Lower leg skin (tissue), 4 donors: ENCODE results near the gene PLEKHH3. TPM values are rescaled to one million over a fixed set of nuclear protein-coding genes. Genes with fewer than 3 reads are reported as not detected.
"Not testable (repeated sequence)": the region's sequence is repeated elsewhere in the genome, so short reads cannot be mapped to it uniquely, and the experiment has no call there.

ENCODE experiments used
- DNase-seq, 2 donors: peaks; one replicate each; pipeline ENCODE4 v3.0.0-alpha.2; 2019; ENCODE audit warnings: low spot score in 2 of 2
- H3K4me3 ChIP-seq: fragments of 200-600 bp; sonication (generic); 2 replicates; pipeline ENCODE4 v1.5.1; 2017; ENCODE audit warnings: mild to moderate bottlenecking, low read depth; ENCODE audit not compliant: poor library complexity, severe bottlenecking
- POLR2A ChIP-seq, 2 donors: fragments of 450-650 bp; IDR thresholded peaks; one replicate each; pipeline ENCODE4 v1.6.1; 2016 to 2017; ENCODE audit warnings: antibody characterized with exemption in 2 of 2, mild to moderate bottlenecking in 1 of 2, moderate library complexity in 1 of 2
- WGBS, 2 donors: methylation state at CpG; one replicate each; pipeline ENCODE4 v1.1.5; 2018; 5-methylcytosine and 5-hydroxymethylcytosine counted together
- intact Hi-C: fragments of 100-400 bp; cut with DNase I; formaldehyde crosslinking; loops from one replicate; pipeline ENCODE4 v1.15.0; 2023; ENCODE audit warnings: low total_unique reads
- total RNA-seq, 4 donors: library from RNA; depleted of rRNA; stranded (reverse); fragments of >200 nt; gene quantifications; one replicate each; pipeline ENCODE4 v1.1.0, GENCODE V29; 2016
- TF ChIP-seq, protein P1 (sequence below), 3 donors: fragments of 450-650 bp; IDR thresholded peaks; one replicate each; pipeline ENCODE4 v1.5.1; 2016; ENCODE audit warnings: antibody characterized with exemption in 3 of 3, mild to moderate bottlenecking in 3 of 3, moderate library complexity in 2 of 3

PLEKHH3 gene
- total RNA-seq, 4 donors from 2014 or later = 36.1 to 66.6 (median 44.0) TPM

DNA sequence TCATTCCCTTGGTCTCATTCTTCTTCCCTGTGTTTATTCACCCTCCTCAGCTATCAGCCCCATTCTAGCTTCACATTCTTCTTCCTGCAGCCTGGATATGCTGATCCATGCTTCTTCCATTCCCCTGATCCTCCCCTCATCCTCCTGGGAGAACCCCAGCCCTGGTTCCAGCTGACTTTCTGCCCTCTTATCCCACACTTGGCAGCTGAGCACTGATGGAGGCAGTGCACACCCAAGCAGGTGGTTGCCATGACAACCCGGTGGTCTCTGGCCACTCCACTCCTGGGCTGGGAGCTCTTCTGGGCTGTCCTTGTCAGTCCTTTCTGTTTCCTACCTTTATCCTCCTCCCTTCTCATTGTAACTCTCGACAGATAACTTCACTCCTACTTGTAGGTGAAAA, 34.5 kb downstream of the PLEKHH3 start:
- intact Hi-C loops = no loop called here

DNA sequence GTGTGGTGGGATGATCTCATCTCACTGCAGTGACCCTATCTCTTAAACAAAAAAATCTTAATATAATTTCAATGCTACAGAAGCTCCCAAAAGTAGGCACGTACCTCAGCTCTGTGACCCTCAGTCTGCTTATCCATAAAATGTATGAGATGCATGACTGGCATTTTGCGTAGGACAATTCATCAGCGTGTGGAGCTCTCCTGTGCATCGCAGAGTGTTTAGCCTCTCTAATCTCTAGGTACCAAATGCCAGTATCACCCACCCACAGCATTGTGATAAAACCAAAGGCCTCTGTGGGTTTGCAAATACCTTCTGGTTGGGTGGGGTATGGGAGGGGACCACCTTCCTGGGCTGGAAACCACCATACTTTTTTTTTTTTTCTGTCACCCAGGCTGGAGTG, 36.7 kb downstream of the PLEKHH3 start:
- DNase-seq = no peak
- TF ChIP-seq POLR2A (IDR thresholded peaks at IDR 0.05) = no peak
- TF ChIP-seq, protein P1, sequence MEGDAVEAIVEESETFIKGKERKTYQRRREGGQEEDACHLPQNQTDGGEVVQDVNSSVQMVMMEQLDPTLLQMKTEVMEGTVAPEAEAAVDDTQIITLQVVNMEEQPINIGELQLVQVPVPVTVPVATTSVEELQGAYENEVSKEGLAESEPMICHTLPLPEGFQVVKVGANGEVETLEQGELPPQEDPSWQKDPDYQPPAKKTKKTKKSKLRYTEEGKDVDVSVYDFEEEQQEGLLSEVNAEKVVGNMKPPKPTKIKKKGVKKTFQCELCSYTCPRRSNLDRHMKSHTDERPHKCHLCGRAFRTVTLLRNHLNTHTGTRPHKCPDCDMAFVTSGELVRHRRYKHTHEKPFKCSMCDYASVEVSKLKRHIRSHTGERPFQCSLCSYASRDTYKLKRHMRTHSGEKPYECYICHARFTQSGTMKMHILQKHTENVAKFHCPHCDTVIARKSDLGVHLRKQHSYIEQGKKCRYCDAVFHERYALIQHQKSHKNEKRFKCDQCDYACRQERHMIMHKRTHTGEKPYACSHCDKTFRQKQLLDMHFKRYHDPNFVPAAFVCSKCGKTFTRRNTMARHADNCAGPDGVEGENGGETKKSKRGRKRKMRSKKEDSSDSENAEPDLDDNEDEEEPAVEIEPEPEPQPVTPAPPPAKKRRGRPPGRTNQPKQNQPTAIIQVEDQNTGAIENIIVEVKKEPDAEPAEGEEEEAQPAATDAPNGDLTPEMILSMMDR (IDR thresholded peaks at IDR 0.05) = no peak
- 93 to 97% methylated on average over 4 of the region's 4 CpGs for WGBS, 2 donors
- no peak overlapping the region for H3K4me3 ChIP-seq
- intact Hi-C loops = no loop called here

More for the DNA sequence above, 34.5 kb downstream of the PLEKHH3 start:
- no peak for DNase-seq
- no peak for TF ChIP-seq POLR2A (IDR thresholded peaks at IDR 0.05)
- TF ChIP-seq, protein P1 (IDR thresholded peaks at IDR 0.05) = no peak
- WGBS, 2 donors = 46 to 48% methylated on average over 2 of the region's 2 CpGs
- H3K4me3 ChIP-seq = no peak overlapping the region

DNA sequence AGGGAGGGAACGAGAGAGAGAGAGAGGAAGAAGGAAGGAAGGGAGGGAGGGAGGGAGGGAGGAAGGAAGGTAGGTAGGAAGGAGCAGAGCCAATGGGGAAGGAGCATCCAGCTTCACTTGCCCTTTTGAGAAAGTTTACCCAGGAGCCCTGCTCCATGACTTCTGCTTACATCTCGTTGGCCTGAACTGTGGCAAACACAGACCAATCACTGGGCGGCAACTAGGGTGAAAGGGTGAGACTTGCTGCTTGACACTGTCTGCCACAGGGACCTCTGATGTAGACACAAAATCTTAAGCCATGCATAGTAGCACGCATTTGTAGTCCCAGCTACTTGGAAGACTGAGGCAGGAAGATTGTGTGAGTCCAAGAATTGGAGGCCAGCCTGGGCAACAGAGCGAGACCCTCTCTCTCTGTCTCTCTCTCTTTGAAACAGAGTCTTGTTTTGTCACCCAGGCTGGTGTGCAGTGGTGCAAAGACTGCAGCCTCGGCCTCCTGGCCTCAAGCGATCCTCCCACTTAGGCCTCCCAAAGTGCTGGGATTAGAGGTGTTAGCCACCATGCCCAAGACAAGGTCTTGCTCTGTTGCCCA, 37.2 kb downstream of the PLEKHH3 start:
- 80 to 84% methylated on average over 6 of the region's 7 CpGs for WGBS, 2 donors
- intact Hi-C loops = no loop called here
- DNase-seq = no peak
- TF ChIP-seq, protein P1 (IDR thresholded peaks at IDR 0.05) = no peak
- no peak overlapping the region for H3K4me3 ChIP-seq

DNA sequence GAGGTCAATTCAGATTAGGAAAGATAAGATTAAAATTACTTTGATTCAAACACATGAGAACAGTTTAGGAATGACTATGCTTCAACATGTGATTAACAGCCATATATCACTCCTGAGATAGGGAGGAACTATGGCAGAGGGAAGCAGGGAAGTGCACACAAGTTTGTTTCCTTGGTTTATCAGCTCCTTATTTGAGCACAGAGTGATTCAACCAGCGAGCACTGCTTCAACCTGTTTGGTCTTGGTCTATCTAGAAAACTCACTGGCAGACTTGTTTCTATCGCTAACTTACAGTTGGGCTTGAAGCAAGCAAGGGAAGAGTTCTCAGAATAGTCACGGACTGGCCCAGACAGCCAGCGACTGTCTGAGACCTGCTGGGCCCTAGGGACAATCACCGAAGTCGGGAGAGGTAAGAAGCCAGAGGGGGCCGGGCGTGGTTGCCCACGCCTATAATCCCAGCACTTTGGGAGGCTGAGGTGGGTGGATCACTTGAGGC, 43.8 kb downstream of the PLEKHH3 start:
- TF ChIP-seq, protein P1 (IDR thresholded peaks at IDR 0.05) = no peak
- TF ChIP-seq POLR2A (IDR thresholded peaks at IDR 0.05) = no peak
- 50 to 61% methylated on average over 9 of the region's 9 CpGs for WGBS, 2 donors
- H3K4me3 ChIP-seq = no peak overlapping the region
- peak in 1 of 2 donors; percentile 22 for DNase-seq
- intact Hi-C loops = no loop called here

DNA sequence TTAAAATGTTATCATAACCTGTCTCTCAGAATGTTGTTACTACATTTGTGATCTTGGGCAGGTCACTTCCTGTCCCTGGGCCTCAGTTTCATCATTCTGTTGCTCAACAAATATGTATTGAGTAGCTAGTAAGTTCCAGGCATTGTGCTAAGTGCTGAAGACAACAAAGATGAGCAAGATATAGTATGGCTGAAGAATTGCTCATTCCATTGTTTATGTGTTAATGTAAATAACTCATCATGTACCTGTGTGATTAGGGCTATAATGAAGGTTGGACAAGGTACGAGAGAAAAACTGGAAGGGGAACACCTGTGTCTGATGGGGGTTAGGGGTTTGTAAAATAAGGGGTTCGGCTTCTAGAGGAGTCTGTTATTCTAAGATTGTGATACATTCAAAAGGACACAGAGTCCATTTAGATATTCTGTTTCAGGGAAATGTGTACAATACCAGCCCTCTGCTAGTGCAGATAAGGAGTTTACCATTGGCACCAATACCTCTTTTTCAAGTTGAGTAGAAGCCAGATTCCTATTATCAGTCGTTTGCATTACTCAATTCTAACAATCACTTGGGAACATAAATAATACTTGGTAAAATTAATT, 47.3 kb downstream of the PLEKHH3 start:
- no peak overlapping the region for H3K4me3 ChIP-seq
- 52 to 60% methylated on average over 3 of the region's 3 CpGs for WGBS, 2 donors
- DNase-seq = no peak
- intact Hi-C loops = no loop called here
- no peak for TF ChIP-seq POLR2A (IDR thresholded peaks at IDR 0.05)
- TF ChIP-seq, protein P1 (IDR thresholded peaks at IDR 0.05) = no peak

DNA sequence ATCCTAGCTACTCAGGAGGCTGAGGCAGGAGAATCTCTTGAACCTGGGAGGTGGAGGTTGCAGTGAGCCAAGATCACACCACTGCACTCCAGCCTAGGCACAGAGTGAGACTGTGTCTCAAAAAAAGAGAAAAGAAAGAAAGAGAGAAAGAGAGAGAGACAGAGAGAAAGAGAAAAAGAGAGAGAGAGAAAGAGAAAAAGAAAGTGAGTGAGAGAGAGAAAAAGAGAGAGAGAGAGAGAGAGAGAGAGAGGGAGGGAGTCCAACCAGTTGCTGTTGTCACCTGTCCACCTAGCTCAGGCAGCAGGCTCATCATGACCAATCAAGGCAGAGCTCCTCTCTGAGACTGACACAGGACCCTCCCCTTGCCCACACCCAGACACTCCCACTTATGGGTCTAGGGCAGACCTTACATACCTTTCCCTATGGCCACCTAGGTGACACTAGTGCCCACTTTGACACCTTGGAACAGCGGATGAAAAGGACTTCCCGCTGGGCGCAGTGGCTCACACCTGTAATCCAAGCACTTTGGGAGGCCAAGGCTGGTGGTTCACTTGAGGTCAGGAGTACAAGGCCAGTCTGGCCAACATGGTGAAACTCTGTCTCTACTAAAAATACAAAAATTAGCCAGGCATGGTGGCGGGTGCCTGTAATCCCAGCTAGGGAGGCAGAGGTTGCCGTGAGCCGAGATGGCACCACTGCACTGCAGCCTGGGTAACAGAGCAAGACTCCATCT, 49.6 kb downstream of the PLEKHH3 start:
- intact Hi-C loops, DNase-seq, H3K4me3 ChIP-seq: not testable (repeated sequence)
- 91 to 97% methylated on average over 4 to 6 of the region's 6 CpGs for WGBS, 2 donors
